ENCODE measurements around the gene UBAC1. TPM values are rescaled to one million over a fixed set of nuclear protein-coding genes. Genes with fewer than 3 reads are reported as not detected.

The UBAC1 gene
- total RNA-seq, 1 experiment from 2014 or later = 54.8 TPM

DNA sequence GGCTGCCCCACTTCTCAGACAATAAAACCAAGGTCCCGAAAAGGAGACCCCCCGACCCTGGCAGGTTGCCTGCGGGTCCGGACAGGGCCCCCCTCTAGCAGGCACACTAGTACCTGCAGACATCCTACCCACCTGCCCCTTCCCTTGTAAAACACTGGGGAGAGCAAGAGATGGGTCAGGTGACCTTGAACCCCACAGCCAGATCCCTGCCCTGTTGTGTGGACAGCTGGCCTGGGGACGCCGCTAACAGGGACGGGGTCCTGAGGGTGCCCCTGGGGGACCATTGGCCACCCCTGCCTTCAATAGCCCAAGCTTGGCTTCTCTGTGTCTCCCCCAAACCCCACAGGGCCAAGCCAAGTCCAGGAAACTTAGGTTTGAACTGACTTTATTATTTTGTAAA, 45.0 kb upstream of the UBAC1 start:
- RAD21 ChIA-PET (ENCODE audit: low non-redundant PET in 1 of 2, low total read pairs in 2 of 2, uncharacterized antibody in 2 of 2, unreplicated experiment in 2 of 2) = no interaction called here
- DNase-seq (ENCODE audit: low read depth, low spot score) = no peak
- Histone ChIP-seq H2AFZ (ENCODE audit: low read depth, low read length, poor library complexity, severe bottlenecking) (no peak overlapping the region), H3K9me2 (ENCODE audit: insufficient read depth) (no peaks in the 10 kb centered on the region), H3K4me2 (ENCODE audit: low read length) (no peak overlapping the region), H4K20me1 (ENCODE audit: insufficient read depth) (no peaks in the 10 kb centered on the region), H3K27ac (ENCODE audit: low read depth, low read length) (no peak overlapping the region), H3K9ac (ENCODE audit: low read length) (no peak overlapping the region), H3K4me1 (ENCODE audit: control insufficient read depth in 1 of 2, insufficient read depth in 2 of 2, low read length in 2 of 2) (peaks cover 9 to 18% of the 10 kb centered on the region in 2 experiments), H3K4me3 (replicated peaks in 1 of 2; ENCODE audit: low read depth in 1 of 2, low read length in 2 of 2) (no peak overlapping the region), H3K9me3 (ENCODE audit: control insufficient read depth in 1 of 2, insufficient read depth in 1 of 2, low read depth in 1 of 2, low read length in 2 of 2) (no peaks in the 10 kb centered on the region), H3K27me3 (ENCODE audit: insufficient read depth, low read length) (no peaks in the 10 kb centered on the region), H3K79me2 (ENCODE audit: insufficient read depth, low read length) (no peaks in the 10 kb centered on the region), H3K36me3 (ENCODE audit: control insufficient read depth in 1 of 2, insufficient read depth in 2 of 2, low read length in 2 of 2) (no peaks in the 10 kb centered on the region; a peak in 1 of 4 replicates)
- POLR2A ChIA-PET = no interaction called here
- no TSS peak for BruUV-seq (replicated peaks)
- intact Hi-C loops (cut with micrococcal nuclease) = no loop called here
- CTCF ChIA-PET = no interaction called here
- no peak for ATAC-seq
- TF ChIP-seq YY1 (IDR thresholded peaks at IDR 0.05; ENCODE audit: extremely low read depth, insufficient replicate concordance, low read depth, low read length) (no peak), CEBPB (IDR thresholded peaks at IDR 0.05; ENCODE audit: low read depth) (no peak), EZH2 (IDR thresholded peaks at IDR 0.05) (no peak), ZFX (IDR thresholded peaks at IDR 0.05) (no peak), ELF1 (IDR thresholded peaks at IDR 0.05; ENCODE audit: borderline replicate concordance, low read depth) (no peak), MAX (IDR thresholded peaks at IDR 0.05) (no peak), FOSL1 (IDR thresholded peaks at IDR 0.05; ENCODE audit: low read depth) (no peak), POLR2AphosphoS5 (IDR thresholded peaks at IDR 0.05; ENCODE audit: low read depth, low read length) (no peak), SRF (IDR thresholded peaks at IDR 0.05; ENCODE audit: low read depth) (no peak), CBX3 (IDR thresholded peaks at IDR 0.05; ENCODE audit: low read depth) (no peak), POLR2A (IDR thresholded peaks at IDR 0.05; ENCODE audit: borderline replicate concordance, extremely low read depth, insufficient read depth, insufficient read length) (no peak), SIN3A (IDR thresholded peaks at IDR 0.05; ENCODE audit: low read depth) (no peak), ZNF274 (IDR thresholded peaks at IDR 0.05; ENCODE audit: low read depth, low read length) (no peak), JUND (IDR thresholded peaks at IDR 0.05) (no peak), EGR1 (IDR thresholded peaks at IDR 0.05; ENCODE audit: low read depth) (no peak), ZBTB33 (IDR thresholded peaks at IDR 0.05; ENCODE audit: extremely low read depth, insufficient replicate concordance, low read length) (no peak)
